IPS-20b (cell line): ENCODE measurements around the gene RPH3AL.

Experiments used
- H3K27ac ChIP-seq: one replicate; pipeline ENCODE4 v1.5.1; 2013; ENCODE audit warnings: low read length
- H3K27me3 ChIP-seq: 2 replicates; pipeline ENCODE4 v1.6.1; 2013; ENCODE audit warnings: mild to moderate bottlenecking, low read length, inconsistent platforms; ENCODE audit not compliant: insufficient read depth
- H3K36me3 ChIP-seq: 2 replicates; pipeline ENCODE4 v1.6.1; 2013; ENCODE audit warnings: low read depth, mild to moderate bottlenecking, inconsistent platforms, low read length, moderate library complexity; ENCODE audit not compliant: insufficient read depth
- H3K4me1 ChIP-seq: 2 replicates; pipeline ENCODE4 v1.6.1; 2013; ENCODE audit warnings: mild to moderate bottlenecking, control low read depth, inconsistent platforms, low read length, moderate library complexity; ENCODE audit not compliant: insufficient read depth
- H3K4me3 ChIP-seq: 2 replicates; pipeline ENCODE4 v1.5.1; 2013; ENCODE audit warnings: mild to moderate bottlenecking, low read length, inconsistent platforms
- H3K9ac ChIP-seq: 2 replicates; pipeline ENCODE4 v1.6.1; 2013; ENCODE audit warnings: low read depth, mild to moderate bottlenecking, inconsistent platforms, low read length, moderate library complexity
- H3K9me3 ChIP-seq: 2 replicates; pipeline ENCODE4 v1.6.1; 2013; ENCODE audit warnings: mild to moderate bottlenecking, low read depth, low read length, inconsistent platforms; ENCODE audit not compliant: insufficient read depth

The RPH3AL gene

GRCh38 chr17:289409-289808 lies 63.2 kb downstream of the RPH3AL start:
- Histone ChIP-seq H3K27me3 (no peaks in the 10 kb centered on the region; the same call in 1 of the 2 replicates), H3K27ac (no peak overlapping the region), H3K4me1 (no peaks in the 10 kb centered on the region; the same call in 1 of the 2 replicates), H3K4me3 (no peak overlapping the region), H3K9me3 (no peaks in the 10 kb centered on the region), H3K36me3 (no peaks in the 10 kb centered on the region), H3K9ac (no peak overlapping the region)

DNA sequence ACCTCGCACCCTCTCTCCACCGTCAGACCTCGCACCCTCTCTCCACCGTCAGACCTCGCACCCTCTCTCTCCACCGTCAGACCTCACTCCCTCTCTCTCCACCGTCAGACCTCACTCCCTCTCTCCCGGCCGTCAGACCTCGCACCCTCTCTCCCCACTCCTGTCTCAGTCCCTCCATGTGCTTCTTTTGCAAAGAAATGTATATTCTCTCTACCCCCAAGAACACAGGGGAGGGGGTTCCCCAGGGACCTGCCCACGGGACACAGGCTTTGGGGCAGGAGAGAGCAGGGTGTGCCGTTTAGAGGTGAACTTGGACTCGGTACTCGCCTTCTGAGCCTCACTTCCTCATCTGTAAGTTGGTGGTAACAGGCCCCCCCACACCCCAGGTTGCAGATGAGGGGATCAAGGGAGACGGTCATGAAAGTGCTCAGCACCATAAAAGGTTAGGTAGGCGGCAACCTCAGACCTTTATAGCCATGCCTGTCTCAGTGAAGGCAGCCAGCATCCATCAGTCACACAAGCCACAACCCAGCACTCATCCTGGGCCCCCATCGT lies 63.7 kb downstream of the RPH3AL start:
- H3K9me3 ChIP-seq, result no peaks in the 10 kb centered on the region
- no peak overlapping the region for H3K4me3 ChIP-seq
- no peaks in the 10 kb centered on the region for H3K36me3 ChIP-seq
- H3K9ac ChIP-seq, result no peak overlapping the region
- H3K27ac ChIP-seq, result no peak overlapping the region
- no peaks in the 10 kb centered on the region; the same call in 1 of the 2 replicates for H3K27me3 ChIP-seq
- no peaks in the 10 kb centered on the region; the same call in 1 of the 2 replicates for H3K4me1 ChIP-seq

- no peak overlapping the region for H3K9ac ChIP-seq
- H3K9me3 ChIP-seq, result no peaks in the 10 kb centered on the region
Measured at GRCh38 chr17:286571-286970, 66.0 kb downstream of the RPH3AL start.

DNA sequence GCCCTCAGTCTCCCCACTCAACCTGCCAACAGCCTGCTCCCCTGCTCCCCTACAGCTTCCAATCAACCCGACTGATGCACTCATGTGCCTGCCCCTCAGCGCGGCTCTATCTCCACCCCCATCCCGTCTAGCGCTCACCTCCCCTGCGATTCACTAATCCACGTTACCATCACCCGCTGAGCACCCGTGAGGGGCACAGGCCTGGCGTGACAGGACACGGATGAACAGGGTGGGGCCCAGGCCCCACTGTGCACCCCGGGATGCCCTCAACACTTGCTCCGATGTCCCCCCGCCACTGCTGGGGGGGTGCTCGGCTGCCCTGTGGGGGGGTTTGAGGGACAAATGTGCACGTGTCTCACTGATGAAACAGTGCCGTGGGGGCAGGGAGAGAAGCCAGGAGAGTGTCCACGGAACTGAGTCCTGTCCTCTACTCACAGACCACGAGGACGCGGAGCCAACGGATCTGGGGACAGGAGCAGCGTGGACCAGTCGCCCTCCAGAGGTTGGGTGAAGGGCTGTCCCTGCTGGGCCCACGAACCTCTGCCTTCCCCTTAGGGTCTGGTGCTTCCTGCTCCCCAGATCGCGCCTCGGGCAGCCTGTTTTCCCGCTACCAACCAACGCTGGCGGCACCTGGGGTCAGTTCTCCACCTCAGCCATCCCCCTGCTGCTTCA lies 66.7 kb downstream of the RPH3AL start:
- no peak overlapping the region for H3K27ac ChIP-seq
- no peaks in the 10 kb centered on the region; the same call in 1 of the 2 replicates for H3K27me3 ChIP-seq
- no peaks in the 10 kb centered on the region for H3K36me3 ChIP-seq
- H3K4me1 ChIP-seq, result no peaks in the 10 kb centered on the region; the same call in 1 of the 2 replicates
- no peak overlapping the region for H3K4me3 ChIP-seq
- H3K9me3 ChIP-seq, result no peaks in the 10 kb centered on the region
- no peak overlapping the region for H3K9ac ChIP-seq

More at GRCh38 chr17:286571-286970, 66.0 kb downstream of the RPH3AL start:
- Histone ChIP-seq H3K27me3 (no peaks in the 10 kb centered on the region; the same call in 1 of the 2 replicates), H3K4me1 (no peaks in the 10 kb centered on the region; the same call in 1 of the 2 replicates), H3K4me3 (no peak overlapping the region), H3K27ac (no peak overlapping the region), H3K36me3 (no peaks in the 10 kb centered on the region)

GRCh38 chr17:284676-285355 lies 67.8 kb downstream of the RPH3AL start:
- Histone ChIP-seq H3K36me3 (no peaks in the 10 kb centered on the region), H3K9me3 (no peaks in the 10 kb centered on the region), H3K27ac (no peak overlapping the region), H3K9ac (no peak overlapping the region), H3K4me3 (no peak overlapping the region), H3K4me1 (no peaks in the 10 kb centered on the region; the same call in 1 of the 2 replicates), H3K27me3 (no peaks in the 10 kb centered on the region)

- Histone ChIP-seq H3K9ac (no peak overlapping the region), H3K36me3 (no peaks in the 10 kb centered on the region), H3K4me3 (no peak overlapping the region), H3K9me3 (no peaks in the 10 kb centered on the region), H3K27ac (no peak overlapping the region), H3K27me3 (no peaks in the 10 kb centered on the region), H3K4me1 (no peaks in the 10 kb centered on the region; the same call in 1 of the 2 replicates)
Measured at GRCh38 chr17:283911-284675, 68.5 kb downstream of the RPH3AL start.

DNA sequence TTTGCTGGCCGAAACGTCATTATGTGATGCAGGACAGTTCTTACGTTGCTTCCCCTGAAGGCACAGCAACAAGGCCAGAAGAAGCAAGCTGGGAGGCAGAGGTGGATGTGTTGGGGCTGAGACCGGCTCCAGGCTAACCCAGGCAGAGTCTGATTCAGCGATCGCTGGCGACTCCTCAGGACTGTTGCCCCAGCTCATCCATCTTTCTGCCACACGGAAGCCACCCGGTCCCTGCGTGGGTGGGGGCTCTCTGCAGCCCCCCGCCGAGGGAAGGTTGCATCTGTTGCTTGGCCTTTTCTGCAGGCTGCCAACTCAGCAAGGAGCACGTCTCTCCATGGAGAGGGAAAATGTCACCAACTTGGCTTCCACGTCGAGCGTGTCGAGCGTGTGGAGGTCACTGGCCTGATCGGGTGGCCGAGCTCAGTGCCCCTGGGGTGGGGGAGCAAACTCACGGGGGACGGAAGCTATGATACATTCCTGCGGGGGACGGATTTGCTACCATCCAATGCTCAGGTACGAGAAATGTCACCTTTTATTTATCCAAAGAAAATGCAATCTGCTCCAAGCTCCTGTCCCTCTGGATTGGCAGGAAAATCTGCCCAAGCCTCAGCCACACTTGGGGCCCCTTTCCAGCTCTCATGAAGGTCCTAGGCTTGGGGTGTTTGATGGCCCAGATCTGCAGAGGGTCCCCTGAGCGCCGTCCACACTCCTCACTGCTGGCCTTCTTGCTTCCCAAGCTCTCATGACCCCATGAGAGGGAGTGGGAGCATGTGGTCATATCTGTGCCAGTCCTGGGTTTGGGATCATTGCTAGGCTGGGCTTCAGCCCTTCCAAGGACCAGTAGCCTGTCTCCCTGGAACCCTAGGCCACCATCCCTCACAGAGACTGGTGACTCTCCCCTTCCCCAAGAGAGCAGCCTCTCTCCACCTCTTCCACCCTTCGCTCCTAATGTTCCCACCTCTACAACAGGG lies 69.4 kb downstream of the RPH3AL start:
- Histone ChIP-seq H3K36me3 (no peaks in the 10 kb centered on the region), H3K9me3 (no peaks in the 10 kb centered on the region), H3K4me1 (no peaks in the 10 kb centered on the region; the same call in 1 of the 2 replicates), H3K9ac (no peak overlapping the region), H3K4me3 (no peak overlapping the region), H3K27ac (no peak overlapping the region), H3K27me3 (no peaks in the 10 kb centered on the region)

DNA sequence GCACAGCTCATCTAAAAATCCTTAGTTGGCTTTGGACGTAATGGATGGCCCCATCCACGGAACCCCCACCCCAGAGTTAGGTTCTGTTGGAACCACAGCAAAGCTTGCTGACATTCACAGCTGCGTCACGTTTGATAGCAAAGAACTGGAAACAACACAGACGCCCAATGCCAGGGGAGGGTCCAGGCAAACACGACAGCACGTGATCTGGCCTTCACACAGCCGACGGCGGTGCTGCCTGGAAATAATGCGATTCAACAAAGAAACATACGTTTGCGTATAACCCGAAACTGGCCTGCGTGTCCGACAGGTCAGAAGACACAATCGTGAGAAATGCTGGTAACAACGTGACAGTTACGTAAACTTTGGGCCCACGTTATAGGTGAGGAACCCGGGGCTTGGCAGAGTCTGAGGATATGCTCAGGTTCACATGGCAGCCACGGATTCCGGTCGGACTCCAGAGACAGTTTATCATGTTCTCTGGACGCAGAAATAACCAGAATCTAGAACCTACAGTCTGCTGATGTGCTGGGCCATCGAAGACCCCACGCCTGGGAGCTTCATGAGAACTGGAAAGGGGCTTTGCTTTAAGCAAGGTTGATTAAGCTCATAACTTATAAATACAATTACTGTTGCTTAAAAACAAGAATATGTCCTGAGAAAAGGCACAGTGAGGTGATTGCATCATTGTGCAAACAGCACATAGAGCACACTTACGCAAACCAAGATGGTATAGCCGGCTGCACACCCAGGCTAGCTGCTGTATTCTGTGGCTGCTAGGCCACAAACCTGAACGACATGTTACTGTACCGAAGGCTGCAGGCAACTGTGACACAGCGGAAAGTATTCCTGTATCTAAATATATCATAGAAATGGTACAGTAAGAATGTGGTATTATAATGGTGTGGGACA lies 70.4 kb downstream of the RPH3AL start:
- H3K27me3 ChIP-seq, result no peaks in the 10 kb centered on the region
- H3K9ac ChIP-seq, result no peak overlapping the region
- no peaks in the 10 kb centered on the region for H3K36me3 ChIP-seq
- no peak overlapping the region for H3K27ac ChIP-seq
- H3K4me1 ChIP-seq, result no peaks in the 10 kb centered on the region; the same call in 1 of the 2 replicates
- no peak overlapping the region for H3K4me3 ChIP-seq
- no peaks in the 10 kb centered on the region for H3K9me3 ChIP-seq

DNA sequence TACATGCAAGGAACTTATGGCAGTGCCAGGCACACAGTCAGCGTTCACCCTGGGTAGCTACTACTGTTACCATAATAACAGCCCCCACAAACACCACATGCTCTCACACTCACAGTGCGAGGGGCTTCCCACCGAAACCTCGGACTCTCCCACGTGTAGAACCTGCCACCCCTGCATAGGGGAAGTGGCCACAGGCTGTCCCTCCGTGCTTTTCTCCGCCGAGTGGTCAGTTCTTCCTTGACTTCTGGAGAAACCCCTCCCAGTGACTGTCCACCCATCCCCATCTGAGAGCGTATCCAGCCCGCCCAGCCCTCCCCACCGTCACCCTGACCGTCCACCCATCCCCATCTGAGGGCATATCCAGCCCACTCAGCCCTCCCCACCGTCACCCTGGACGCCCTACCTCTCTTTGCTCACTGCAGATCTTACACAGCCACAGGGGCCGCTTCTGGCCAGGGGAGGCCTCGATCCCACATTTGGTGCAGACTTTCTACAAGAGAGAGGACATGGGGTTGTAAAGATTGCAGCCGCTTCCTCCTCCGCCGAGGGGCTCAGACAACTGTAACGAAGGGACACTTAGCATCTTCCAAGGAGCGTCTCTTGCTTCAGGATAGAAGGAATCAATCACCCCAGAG lies 71.1 kb downstream of the RPH3AL start:
- Histone ChIP-seq H3K4me3 (no peak overlapping the region), H3K27me3 (no peaks in the 10 kb centered on the region), H3K9ac (no peak overlapping the region), H3K9me3 (no peaks in the 10 kb centered on the region), H3K36me3 (no peaks in the 10 kb centered on the region), H3K4me1 (no peaks in the 10 kb centered on the region; the same call in 1 of the 2 replicates), H3K27ac (no peak overlapping the region)

DNA sequence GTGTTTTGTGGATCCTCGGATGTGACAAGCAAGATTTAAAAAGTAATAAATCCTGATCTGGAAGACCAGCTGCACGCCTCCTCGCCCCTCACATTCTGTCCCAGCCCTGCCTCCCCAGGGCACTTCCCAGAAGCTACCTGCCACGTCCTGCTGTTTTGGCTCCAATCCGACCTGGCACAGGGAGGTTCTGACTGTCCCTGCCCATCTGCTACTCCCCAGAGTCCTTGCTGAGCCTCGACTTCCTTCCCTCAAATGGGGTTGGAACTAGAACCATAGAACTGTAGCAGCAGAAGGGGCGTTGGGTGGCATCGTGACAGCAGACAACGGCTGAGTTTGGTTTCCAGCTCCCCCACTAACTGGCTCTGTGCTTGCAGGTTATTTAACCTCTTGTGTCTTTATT lies 71.7 kb downstream of the RPH3AL start:
- no peak overlapping the region for H3K4me3 ChIP-seq
- no peak overlapping the region for H3K27ac ChIP-seq
- no peaks in the 10 kb centered on the region for H3K4me1 ChIP-seq

More for the DNA sequence above, 71.7 kb downstream of the RPH3AL start:
- Histone ChIP-seq H3K9me3 (no peaks in the 10 kb centered on the region), H3K9ac (no peak overlapping the region), H3K27me3 (no peaks in the 10 kb centered on the region), H3K36me3 (no peaks in the 10 kb centered on the region)
